Measurements from ENCODE around the gene P4HA1. TPM values are rescaled to one million over a fixed set of nuclear protein-coding genes. Genes with fewer than 3 reads are reported as not detected.

The P4HA1 gene
- total RNA-seq, 1 experiment from 2014 or later: 107 TPM

DNA sequence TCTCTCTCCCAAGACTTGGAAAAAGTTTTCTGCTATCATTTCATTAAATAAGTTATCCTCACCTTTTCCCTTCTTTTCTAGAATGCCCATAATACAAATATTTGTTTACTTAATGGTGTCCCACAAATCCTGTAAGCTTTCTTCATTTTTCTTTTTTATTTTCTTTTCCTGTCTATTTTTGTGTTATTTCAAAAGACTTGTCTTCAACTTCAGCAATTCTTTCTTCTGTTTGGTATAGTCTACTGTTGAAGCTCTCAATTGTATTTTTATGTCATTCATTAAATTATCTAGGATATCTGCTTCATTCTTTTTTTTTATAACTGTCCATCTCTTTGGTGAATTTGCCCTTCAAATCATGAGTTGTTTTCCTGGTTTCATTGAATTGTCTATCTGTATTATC is 117.0 kb downstream of the P4HA1 start:
- Histone ChIP-seq H3K79me2 (ENCODE audit: low read length) (no peaks in the 10 kb centered on the region), H3K9me2 (replicated peaks; ENCODE audit: insufficient read depth, low read length) (no peaks in the 10 kb centered on the region), H3K36me3 (ENCODE audit: insufficient read depth, low read length) (no peaks in the 10 kb centered on the region), H3K4me2 (ENCODE audit: low read depth, low read length, poor library complexity, severe bottlenecking) (no peak overlapping the region), H3K9me3 (ENCODE audit: low read length) (peaks cover 34% of the 10 kb centered on the region), H3K4me3 (ENCODE audit: low read length) (no peak overlapping the region), H3K27me3 (ENCODE audit: low read length) (no peaks in the 10 kb centered on the region), H3K9ac (ENCODE audit: low read length) (no peak overlapping the region), H2AFZ (ENCODE audit: low read length) (no peak overlapping the region), H3K27ac (ENCODE audit: low read length) (no peak overlapping the region), H3K4me1 (ENCODE audit: low read length) (no peaks in the 10 kb centered on the region), H4K20me1 (ENCODE audit: insufficient read depth, low read depth, low read length) (no peaks in the 10 kb centered on the region)
- no peak for DNase-seq

DNA sequence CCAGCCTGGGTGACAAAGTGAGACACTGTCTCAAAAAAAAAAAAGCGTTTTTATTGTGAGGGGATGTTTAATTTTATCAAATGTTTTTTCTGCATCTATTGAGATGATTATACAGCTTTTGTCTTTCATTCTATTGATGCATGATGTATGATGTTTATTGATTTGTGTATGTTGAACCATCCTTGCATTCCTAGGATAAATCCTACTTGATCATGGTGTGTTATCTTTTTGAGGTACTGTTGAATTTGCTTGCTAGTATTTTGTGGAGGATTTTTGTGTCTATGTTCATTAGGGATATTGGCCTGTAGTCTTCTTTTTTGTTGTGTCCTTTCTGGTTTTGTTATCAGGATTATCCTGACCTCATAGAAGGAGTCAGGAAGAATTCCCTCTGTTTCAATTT is 119.8 kb downstream of the P4HA1 start:
- peaks cover 34% of the 10 kb centered on the region for H3K9me3 ChIP-seq (ENCODE audit: low read length)

More for the DNA sequence above, 119.8 kb downstream of the P4HA1 start:
- Histone ChIP-seq H3K9ac (ENCODE audit: low read length) (no peak overlapping the region), H3K36me3 (ENCODE audit: insufficient read depth, low read length) (no peaks in the 10 kb centered on the region), H3K4me3 (ENCODE audit: low read length) (no peak overlapping the region), H3K27ac (ENCODE audit: low read length) (no peak overlapping the region), H3K79me2 (ENCODE audit: low read length) (no peaks in the 10 kb centered on the region), H4K20me1 (ENCODE audit: insufficient read depth, low read depth, low read length) (no peaks in the 10 kb centered on the region), H2AFZ (ENCODE audit: low read length) (no peak overlapping the region), H3K9me2 (replicated peaks; ENCODE audit: insufficient read depth, low read length) (no peaks in the 10 kb centered on the region), H3K4me2 (ENCODE audit: low read depth, low read length, poor library complexity, severe bottlenecking) (no peak overlapping the region), H3K27me3 (ENCODE audit: low read length) (no peaks in the 10 kb centered on the region), H3K4me1 (ENCODE audit: low read length) (no peaks in the 10 kb centered on the region)
- DNase-seq: no peak

Small RNAs within 50 kb of the gene (small RNA-seq; reads per million reads assigned to genes)
- gene RF00019 (not detected), gene SNORA11F (0.91 reads per million, percentile 27 among the genes with 10 or more reads in this experiment)

Other genes with a start within 250 kb of the P4HA1 start
- gene OIT3, start 203.1 kb downstream of the P4HA1 start, total RNA-seq (2014; rRNA removed; shearing (Covaris generic); ENCODE audit: low replicate concordance): 0.65 TPM in 1 of 2 replicates, not detected in the other
- not detected in 2 replicates for gene PLA2G12B, start 142.1 kb downstream of the P4HA1 start, total RNA-seq (2014; rRNA removed; shearing (Covaris generic); ENCODE audit: low replicate concordance)
- 1.3 and 2.7 TPM in 2 replicates for gene NUDT13, start 13.6 kb upstream of the P4HA1 start, total RNA-seq (2014; rRNA removed; shearing (Covaris generic); ENCODE audit: low replicate concordance)
- gene ECD, start 71.1 kb upstream of the P4HA1 start, total RNA-seq (2014; rRNA removed; shearing (Covaris generic); ENCODE audit: low replicate concordance): 21.9 and 36.8 TPM in 2 replicates
- gene FAM149B1, start 71.3 kb upstream of the P4HA1 start, total RNA-seq (2014; rRNA removed; shearing (Covaris generic); ENCODE audit: low replicate concordance): 18.7 and 31.5 TPM in 2 replicates
- 31.7 and 44.1 TPM in 2 replicates for gene DNAJC9, start 150.4 kb upstream of the P4HA1 start, total RNA-seq (2014; rRNA removed; shearing (Covaris generic); ENCODE audit: low replicate concordance)
- 78.2 and 88.2 TPM in 2 replicates for gene MRPS16, start 155.8 kb upstream of the P4HA1 start, total RNA-seq (2014; rRNA removed; shearing (Covaris generic); ENCODE audit: low replicate concordance)

All from Karpas-422 (cell line).